PC-9 (cell line): ENCODE data around the gene NUTM2A. TPM values are rescaled to one million over a fixed set of nuclear protein-coding genes. Genes with fewer than 3 reads are reported as not detected.
"Not testable (repeated sequence)": the region's sequence is repeated elsewhere in the genome, so short reads cannot be mapped to it uniquely, and the experiment has no call there.

Source experiments
- BruUV-seq: library from RNA; stranded (reverse); fragments of 400-500 nt; replicated peaks from 2 replicates; lab custom pipeline; 2021; lab: Mats Ljungman, UMichigan
- CTCF ChIA-PET: fragments of 300-600 bp; sonication (Branson Sonifier 250); formaldehyde crosslinking; loops from one replicate; lab custom pipeline; 2022; ENCODE audit warnings: antibody characterized with exemption; lab: Charles Lee
- POLR2A ChIA-PET: fragments of 300-600 bp; sonication (Branson Sonifier 250); formaldehyde crosslinking; loops from one replicate; lab custom pipeline; 2022; ENCODE audit warnings: antibody characterized with exemption; ENCODE audit not compliant: unreplicated experiment; lab: Charles Lee
- DNase-seq, 2 experiments: peaks; one replicate each; pipeline versions ENCODE4 v3.0.0 to v3.0.0-alpha.2; 2015 to 2022; ENCODE audit warnings: mixed read lengths in 1 of 2
- H2AFZ ChIP-seq: fragments of 200-600 bp; sonication (generic); 2 replicates; pipeline ENCODE4 v1.8.1; 2017; ENCODE audit warnings: antibody characterized with exemption
- H3F3A ChIP-seq: fragments of 200-600 bp; sonication (generic); 2 replicates; pipeline ENCODE4 v1.8.1; 2017; ENCODE audit warnings: antibody characterized with exemption, mild to moderate bottlenecking, low read depth; ENCODE audit not compliant: insufficient read depth
- H3K27ac ChIP-seq: fragments of 200-600 bp; sonication (generic); 2 replicates; pipeline ENCODE4 v1.6.1; 2016; ENCODE audit warnings: mixed run types
- H3K27me3 ChIP-seq: fragments of 200-600 bp; sonication (generic); 2 replicates; pipeline ENCODE4 v1.6.1; 2016; ENCODE audit warnings: low read depth, mixed run types; ENCODE audit not compliant: insufficient read depth
- H3K36me3 ChIP-seq: fragments of 200-600 bp; sonication (generic); 2 replicates; pipeline ENCODE4 v1.6.1; 2016; ENCODE audit warnings: low read depth, mixed run types
- H3K4me1 ChIP-seq: fragments of 200-600 bp; sonication (generic); replicated peaks from 2 replicates; pipeline ENCODE4 v1.6.1; 2016; ENCODE audit warnings: mixed run types; ENCODE audit not compliant: insufficient read depth
- H3K4me2 ChIP-seq: fragments of 200-600 bp; sonication (generic); 2 replicates; pipeline ENCODE4 v1.6.1; 2017; ENCODE audit warnings: mixed run types
- H3K4me3 ChIP-seq: fragments of 200-600 bp; sonication (generic); 2 replicates; pipeline ENCODE4 v1.6.1; 2016; ENCODE audit warnings: mixed run types
- H3K79me2 ChIP-seq: fragments of 200-600 bp; sonication (generic); 2 replicates; pipeline ENCODE4 v1.6.1; 2017; ENCODE audit warnings: low read depth, mixed run types
- H3K9me2 ChIP-seq: fragments of 200-600 bp; sonication (generic); 2 replicates; pipeline ENCODE4 v1.8.1; 2017; ENCODE audit warnings: mild to moderate bottlenecking; ENCODE audit not compliant: insufficient read depth
- H3K9me3 ChIP-seq: fragments of 200-600 bp; sonication (generic); 2 replicates; pipeline ENCODE4 v1.8.1; 2016; ENCODE audit warnings: low read depth; ENCODE audit not compliant: insufficient read depth
- H4K20me1 ChIP-seq: fragments of 200-600 bp; sonication (generic); 2 replicates; pipeline ENCODE4 v1.8.1; 2017; ENCODE audit not compliant: insufficient read depth
- intact Hi-C: fragments of 100-400 bp; cut with micrococcal nuclease; formaldehyde crosslinking; loops from one replicate; pipeline ENCODE4 v1.10.0; 2022; ENCODE audit not compliant: unreplicated experiment
- total RNA-seq: library from RNA; stranded (reverse); gene quantifications from 2 replicates; pipeline ENCODE4 v1.2.3, GENCODE V29; 2021

The NUTM2A gene
- total RNA-seq, 1 experiment from 2014 or later: 0.48 TPM

DNA sequence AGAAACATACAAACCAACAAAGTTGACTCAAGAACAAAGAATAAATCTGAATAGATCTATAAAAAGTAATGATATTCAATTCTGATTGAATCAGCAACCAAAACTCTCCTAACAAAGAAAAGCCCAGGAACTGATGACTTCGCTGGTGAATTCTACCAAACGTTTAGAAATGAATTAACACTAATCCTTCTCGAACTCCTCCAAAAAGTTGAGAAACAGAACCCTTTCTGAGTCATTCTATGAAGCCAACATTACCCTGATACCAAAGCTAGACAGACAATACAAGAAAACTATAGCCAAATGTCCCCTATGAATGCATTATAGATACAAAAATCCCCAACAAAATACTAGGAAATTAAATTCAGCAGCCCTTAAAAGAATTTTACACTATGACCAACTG is 16.9 kb downstream of the NUTM2A start:
- H3K4me2 ChIP-seq, H3K4me3 ChIP-seq, intact Hi-C loops, H3K4me1 ChIP-seq, H2AFZ ChIP-seq, BruUV-seq, H4K20me1 ChIP-seq, CTCF ChIA-PET, H3K36me3 ChIP-seq, H3K9me2 ChIP-seq, H3F3A ChIP-seq, H3K79me2 ChIP-seq, H3K9me3 ChIP-seq, H3K27me3 ChIP-seq, DNase-seq, H3K27ac ChIP-seq, POLR2A ChIA-PET: not testable (repeated sequence)

DNA sequence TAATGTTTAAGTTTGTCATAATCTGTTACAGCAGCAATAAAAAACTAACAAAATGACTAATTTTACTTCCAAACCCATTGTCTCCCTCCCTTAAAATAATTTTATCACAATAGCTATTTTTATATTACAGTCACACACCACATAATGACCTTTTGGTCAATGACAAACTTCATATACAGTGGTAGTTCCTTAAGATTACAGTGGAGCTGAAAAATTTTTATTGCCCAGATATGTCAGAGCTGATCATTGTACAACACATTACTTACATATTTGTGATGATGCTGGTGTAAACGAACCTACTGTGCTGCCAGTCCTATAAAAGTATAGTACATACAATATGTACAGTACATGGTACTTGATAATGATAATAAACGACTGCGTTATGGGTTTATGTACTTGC is 22.1 kb downstream of the NUTM2A start:
- intact Hi-C loops, H3K9me3 ChIP-seq, DNase-seq, H3K27me3 ChIP-seq, H3K4me2 ChIP-seq, BruUV-seq, H3K27ac ChIP-seq, H3K4me3 ChIP-seq, H2AFZ ChIP-seq, H3K9me2 ChIP-seq, CTCF ChIA-PET, POLR2A ChIA-PET, H3F3A ChIP-seq, H3K4me1 ChIP-seq, H3K79me2 ChIP-seq, H4K20me1 ChIP-seq, H3K36me3 ChIP-seq: not testable (repeated sequence)

DNA sequence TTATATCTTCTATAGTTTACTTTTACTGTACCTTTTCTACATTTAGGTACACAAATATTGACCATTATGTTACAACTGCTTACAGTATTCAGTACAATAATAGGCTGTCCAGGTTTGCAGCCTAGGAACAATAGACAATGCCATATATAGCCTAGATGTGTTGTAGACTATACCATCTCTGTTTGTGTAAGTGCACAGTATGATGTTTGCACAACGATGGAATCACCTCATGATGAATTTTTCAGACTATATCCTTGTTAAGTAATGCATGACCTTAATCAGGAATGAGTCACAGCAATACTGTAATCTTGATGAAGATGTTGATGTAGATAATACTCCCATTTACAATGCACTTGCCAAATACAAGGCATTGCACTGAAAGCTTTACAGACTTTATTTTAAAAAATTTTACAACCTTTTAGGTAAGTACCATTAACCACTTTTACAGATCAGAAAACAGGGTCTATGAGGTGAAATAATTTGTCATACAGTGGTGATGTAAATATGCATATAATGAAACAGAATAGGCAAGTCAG is 23.6 kb downstream of the NUTM2A start:
- H3K4me2 ChIP-seq, H3K79me2 ChIP-seq, BruUV-seq, H3K27ac ChIP-seq, H3K4me3 ChIP-seq, H3K9me3 ChIP-seq, POLR2A ChIA-PET, H3K4me1 ChIP-seq, H3K9me2 ChIP-seq, intact Hi-C loops, H3K36me3 ChIP-seq, H3F3A ChIP-seq, H3K27me3 ChIP-seq, H4K20me1 ChIP-seq, H2AFZ ChIP-seq, CTCF ChIA-PET: not testable (repeated sequence)
- peak in 1 of 2 experiments; percentile 75 for DNase-seq

DNA sequence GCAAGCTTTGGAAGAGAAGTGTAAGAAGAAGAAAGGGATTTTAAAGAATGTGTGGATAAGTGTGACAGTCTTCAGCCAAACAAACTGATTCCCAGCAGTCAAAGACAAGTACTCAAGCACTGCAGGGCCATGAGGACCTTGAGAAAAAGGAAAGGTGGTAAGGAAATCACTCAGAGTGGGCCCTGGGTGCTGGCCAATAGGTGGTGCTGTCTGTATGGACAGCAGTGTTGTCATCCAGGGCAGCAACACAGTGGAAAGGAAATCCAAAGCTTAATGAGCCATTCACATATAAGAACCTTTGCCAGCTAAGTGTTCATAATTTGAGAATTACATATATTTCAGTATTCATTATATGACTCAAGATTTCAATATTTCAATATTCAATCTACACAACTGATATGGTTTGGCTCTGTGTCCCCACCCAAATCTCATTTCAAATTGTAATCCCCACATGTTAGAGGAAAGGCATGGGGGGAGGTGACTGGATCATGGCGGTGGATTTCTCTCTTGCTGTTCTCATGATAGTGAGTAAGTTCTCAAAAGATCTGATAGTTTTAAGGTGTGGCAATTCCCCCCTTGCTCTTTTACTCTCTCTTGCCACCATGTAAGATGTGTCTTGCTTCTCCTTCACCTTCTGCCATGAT is 55.6 kb downstream of the NUTM2A start:
- H3K36me3 ChIP-seq, CTCF ChIA-PET, intact Hi-C loops, H3K9me3 ChIP-seq, H4K20me1 ChIP-seq, H2AFZ ChIP-seq, H3K79me2 ChIP-seq, H3K4me2 ChIP-seq, H3K4me1 ChIP-seq, H3K27ac ChIP-seq, BruUV-seq, DNase-seq, H3K4me3 ChIP-seq, POLR2A ChIA-PET, H3K27me3 ChIP-seq, H3K9me2 ChIP-seq, H3F3A ChIP-seq: not testable (repeated sequence)

Other genes starting within 250 kb of the NUTM2A start
- 8.2 and 11.4 TPM in 2 replicates for gene FAM25A, start 205.2 kb upstream of the NUTM2A start, total RNA-seq
- gene GLUD1, start 130.6 kb upstream of the NUTM2A start, total RNA-seq: 93.0 and 105 TPM in 2 replicates
- gene SHLD2, start 130.2 kb upstream of the NUTM2A start, total RNA-seq: 11.3 and 15.9 TPM in 2 replicates
- gene NUTM2D, start 132.3 kb downstream of the NUTM2A start, total RNA-seq: 1.1 and 1.9 TPM in 2 replicates